T-helper 22 cell (primary cell): ENCODE results near the gene MAPK11.

Experiments used
- DNase-seq: peaks from one replicate; pipeline ENCODE4 v3.0.0-alpha.2; 2020; ENCODE audit warnings: low read depth

The MAPK11 gene

GRCh38 chr22:50293441-50294318, 23.5 kb upstream of the MAPK11 start:
- DNase-seq: no peak

- DNase-seq: no peak
Measured at GRCh38 chr22:50292643-50293440, 22.7 kb upstream of the MAPK11 start.

- no peak for DNase-seq
Measured at GRCh38 chr22:50289942-50290630, 19.9 kb upstream of the MAPK11 start.

- DNase-seq: no peak
Measured at GRCh38 chr22:50289151-50289941, 19.2 kb upstream of the MAPK11 start.

- DNase-seq: no peak
Measured at GRCh38 chr22:50287731-50288130, 17.6 kb upstream of the MAPK11 start.

- no peak for DNase-seq
Measured at GRCh38 chr22:50286701-50287318, 16.6 kb upstream of the MAPK11 start.

GRCh38 chr22:50286275-50286674, 16.1 kb upstream of the MAPK11 start:
- DNase-seq: no peak

GRCh38 chr22:50285568-50286229, 15.5 kb upstream of the MAPK11 start:
- no peak for DNase-seq

GRCh38 chr22:50284479-50284878, 14.3 kb upstream of the MAPK11 start:
- DNase-seq: no peak

GRCh38 chr22:50283821-50284220, 13.6 kb upstream of the MAPK11 start:
- DNase-seq: no peak

GRCh38 chr22:50282361-50283155, 12.4 kb upstream of the MAPK11 start:
- no peak for DNase-seq

- no peak for DNase-seq
Measured at GRCh38 chr22:50281957-50282356, 11.8 kb upstream of the MAPK11 start.

- DNase-seq: no peak
Measured at GRCh38 chr22:50281384-50281760, 11.2 kb upstream of the MAPK11 start.

GRCh38 chr22:50280708-50281383, 10.7 kb upstream of the MAPK11 start:
- DNase-seq: no peak

GRCh38 chr22:50280022-50280707, 10.0 kb upstream of the MAPK11 start:
- no peak for DNase-seq

- no peak for DNase-seq
Measured at GRCh38 chr22:50278956-50279619, 8.9 kb upstream of the MAPK11 start.

- DNase-seq: no peak
Measured at GRCh38 chr22:50278461-50278860, 8.3 kb upstream of the MAPK11 start.

- DNase-seq: no peak
Measured at GRCh38 chr22:50277761-50278160, 7.6 kb upstream of the MAPK11 start.
